GM18520 (cell line): ENCODE data around the gene SNUPN.
A peak's percentile ranks its signal among the peaks of the same experiment; 100 is the strongest.

Experiments
- ATAC-seq: cut with Tn5 transposase; IDR thresholded peaks from one replicate; pipeline ENCODE4 v1.9.1; 2021; ENCODE audit not compliant: unreplicated experiment

The SNUPN gene

GRCh38 chr15:75625542-75626347 is at the start of gene SNUPN:
Gene SNUPN (minus strand): TSS chr15:75625725. CDS start chr15:75621051, 4,674 bp downstream.
- peak; percentile 67 for ATAC-seq

DNA sequence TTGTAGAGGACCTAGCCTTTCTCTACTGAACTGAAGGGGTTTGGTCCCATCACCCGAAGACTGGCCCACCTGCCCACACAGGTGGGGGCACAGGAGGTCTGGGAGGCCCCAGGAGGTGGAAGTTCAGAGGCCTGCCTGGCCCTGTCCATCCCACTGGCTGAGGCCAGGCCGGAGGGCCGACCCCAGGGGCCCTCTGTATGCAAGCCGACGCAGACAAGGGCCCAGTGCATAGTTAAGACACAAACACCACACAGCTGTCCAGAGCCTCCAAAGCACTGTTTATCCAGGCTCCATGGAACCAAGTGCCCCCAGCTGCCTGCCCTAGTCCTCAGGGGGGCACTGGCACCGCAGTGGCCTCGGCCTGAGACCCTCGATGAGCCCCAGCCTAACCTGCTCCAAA is 48.8 kb upstream of the SNUPN start:
- no peak for ATAC-seq

DNA sequence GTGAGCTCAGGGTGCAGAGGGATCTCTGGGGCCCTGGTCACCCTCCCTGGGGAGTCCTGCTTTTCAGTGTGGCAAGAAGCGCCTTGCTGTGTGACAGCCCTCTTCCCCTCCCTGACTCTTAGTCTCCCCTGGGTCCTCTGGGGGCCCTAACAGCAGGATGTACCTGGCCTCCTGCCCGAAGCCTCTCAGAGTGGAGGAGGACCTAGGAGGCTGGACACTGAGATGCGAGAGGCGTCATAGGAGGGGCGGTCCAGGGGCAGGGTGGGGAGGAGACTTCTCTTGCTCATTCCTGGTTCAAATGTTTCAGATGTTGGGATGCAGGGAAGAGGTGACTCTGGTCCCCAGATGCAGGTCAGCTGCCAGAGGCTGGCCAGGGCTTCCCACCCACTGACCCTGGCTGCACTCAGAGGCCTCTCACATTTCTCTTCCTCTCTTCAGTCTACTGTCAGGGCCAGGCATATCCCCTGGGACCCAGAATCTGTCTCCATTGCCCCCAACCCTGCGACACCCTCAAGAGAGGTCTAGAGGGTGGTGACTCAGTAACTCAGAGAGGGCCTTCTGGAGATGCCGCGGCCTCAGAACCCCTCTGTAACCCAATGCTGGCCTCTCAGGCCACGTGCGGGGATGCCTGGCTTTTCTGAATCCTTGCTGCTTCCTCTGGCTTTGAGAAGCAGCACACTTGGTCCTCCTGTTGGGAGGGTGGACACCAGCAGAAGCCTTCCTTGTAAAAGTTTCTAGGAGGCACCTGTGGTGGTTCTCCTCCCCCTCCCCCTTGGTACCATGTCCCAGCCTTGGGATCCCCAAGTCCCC is 48.1 kb upstream of the SNUPN start:
- no peak for ATAC-seq

DNA sequence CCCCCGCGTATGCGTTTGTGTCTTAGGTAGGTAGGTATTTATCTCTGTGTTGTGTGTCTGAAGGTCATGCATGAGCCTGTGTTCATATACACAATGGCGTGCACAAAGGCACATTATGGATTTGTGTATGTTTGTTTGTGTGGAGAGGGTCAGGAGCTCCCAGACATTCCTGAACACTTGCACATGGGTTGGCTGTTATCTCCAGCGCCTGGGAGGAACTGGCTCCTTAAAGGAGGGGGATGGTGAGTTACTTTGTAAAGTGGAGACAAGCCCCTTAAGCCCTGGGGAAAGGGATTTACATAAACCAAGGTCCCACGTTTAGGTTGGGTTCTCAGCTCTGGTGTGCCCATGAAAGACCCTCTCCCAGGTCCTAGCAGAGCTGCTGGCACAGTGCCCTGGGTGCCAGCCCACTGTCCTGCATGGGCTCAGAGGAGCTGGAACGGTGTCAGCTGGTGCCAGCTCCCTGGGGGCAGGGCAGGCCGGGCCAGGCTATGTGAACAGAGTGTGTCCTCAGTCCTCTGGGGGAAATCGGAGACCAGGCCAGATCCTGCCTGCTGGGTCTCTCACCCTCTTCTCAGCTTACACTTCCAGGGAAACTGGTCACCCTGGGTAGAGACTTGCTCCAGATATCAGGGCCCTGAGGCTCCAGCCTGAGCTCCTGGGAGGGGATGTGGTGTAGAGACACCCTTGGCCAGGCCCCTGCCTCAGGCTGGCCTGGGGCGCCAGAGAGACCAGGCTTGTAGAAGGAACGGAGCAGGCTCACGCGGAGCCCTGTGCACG is 47.3 kb upstream of the SNUPN start:
- ATAC-seq, result no peak

DNA sequence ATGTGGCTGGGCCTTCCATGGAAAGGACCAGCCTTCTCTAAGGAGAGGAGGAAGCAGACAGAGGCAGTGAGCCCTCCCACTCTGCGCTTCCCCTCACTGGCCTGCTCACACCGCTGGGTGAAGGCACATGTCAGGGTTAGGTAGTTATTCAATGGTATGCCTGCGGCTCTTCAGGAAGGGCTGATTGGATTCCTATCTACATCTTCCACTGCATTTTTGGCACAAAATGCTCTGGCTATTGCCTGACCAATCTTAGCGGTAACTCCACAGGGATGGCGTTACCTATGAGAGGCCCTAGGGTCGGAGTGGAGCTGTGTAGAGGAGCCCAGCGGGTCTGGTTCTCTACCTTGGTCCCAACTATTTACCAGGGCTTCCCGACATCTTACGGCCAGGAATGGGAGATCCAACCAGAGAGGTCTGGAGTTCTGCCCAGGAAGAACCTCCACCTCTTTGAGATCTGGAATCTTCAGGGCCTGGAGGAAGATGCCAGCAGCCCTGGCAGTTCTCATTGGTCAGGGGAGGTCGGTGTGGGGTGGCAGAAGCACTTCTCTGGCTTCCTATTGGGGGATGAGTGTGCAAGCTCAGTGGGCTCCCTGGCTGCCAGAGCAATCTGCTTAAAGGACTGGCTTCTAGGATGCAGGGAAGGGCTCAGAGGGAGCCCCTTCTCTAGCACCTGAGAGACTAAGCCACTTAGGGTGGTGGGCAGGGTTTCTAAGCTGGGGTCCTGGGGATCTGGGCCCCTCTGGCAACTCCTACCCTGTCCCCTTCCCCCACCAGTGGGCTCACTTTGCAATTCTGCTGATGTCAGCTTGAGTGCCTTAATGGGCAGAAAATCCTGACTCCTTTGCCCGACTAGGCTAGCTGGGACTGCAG is 46.4 kb upstream of the SNUPN start:
- no peak for ATAC-seq

DNA sequence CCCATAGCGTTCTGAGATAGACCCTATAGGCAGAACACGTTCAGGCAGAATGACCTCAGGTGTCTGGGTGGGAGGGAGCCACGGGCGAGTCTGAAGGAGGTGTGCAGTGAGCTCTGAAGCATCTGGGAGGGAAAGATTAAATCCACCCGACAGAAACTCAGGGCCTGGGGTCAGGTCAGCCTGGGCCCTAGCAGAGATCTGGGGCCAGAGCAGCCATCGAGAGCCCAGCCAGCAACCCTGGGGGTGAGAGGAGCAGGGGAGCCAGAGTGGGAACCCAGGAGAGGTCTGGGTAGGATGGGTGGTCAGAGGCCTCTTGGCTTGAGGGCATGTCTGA is 44.3 kb upstream of the SNUPN start:
- no peak for ATAC-seq

- no peak for ATAC-seq
Measured at GRCh38 chr15:75669191-75669878, 43.8 kb upstream of the SNUPN start.

- ATAC-seq, result no peak
Measured at GRCh38 chr15:75666823-75667501, 41.4 kb upstream of the SNUPN start.

GRCh38 chr15:75663931-75664421 is 38.5 kb upstream of the SNUPN start:
- ATAC-seq, result no peak

DNA sequence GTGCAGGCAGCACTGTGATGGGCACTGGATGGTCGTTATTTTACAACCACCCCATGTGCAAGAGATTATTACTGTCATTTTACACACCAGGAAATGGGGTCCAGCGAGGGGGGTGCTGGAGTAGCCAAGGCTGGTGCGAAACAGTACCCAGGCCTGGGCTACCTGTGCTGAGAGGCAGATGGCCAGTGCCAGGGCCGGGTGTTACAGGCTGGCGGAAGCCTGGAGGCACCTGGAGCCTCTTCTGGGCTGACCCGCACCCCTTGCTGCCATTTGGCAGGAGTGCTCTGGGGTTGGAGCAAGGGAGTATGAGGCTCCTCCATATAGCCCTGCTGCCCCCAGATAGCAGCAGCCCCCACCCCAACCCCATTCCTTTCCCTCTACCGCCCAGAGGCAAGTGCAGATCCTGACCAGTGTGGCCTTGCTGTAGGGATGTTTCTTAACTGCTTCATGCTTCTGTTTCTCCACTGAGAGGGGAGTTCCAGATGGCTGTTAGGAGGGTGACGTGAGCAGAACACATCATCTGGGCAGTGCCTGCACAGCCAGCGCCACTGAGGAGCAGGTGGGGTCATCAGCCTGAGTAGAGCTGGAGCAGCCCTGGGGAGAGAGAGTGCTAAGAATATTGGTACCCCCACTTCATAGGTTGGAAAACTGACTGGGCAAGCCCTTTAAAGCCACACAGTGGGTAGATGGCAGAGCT is 37.4 kb upstream of the SNUPN start:
- ATAC-seq, result no peak

- ATAC-seq, result no peak
Measured at GRCh38 chr15:75661756-75662140, 36.2 kb upstream of the SNUPN start.

DNA sequence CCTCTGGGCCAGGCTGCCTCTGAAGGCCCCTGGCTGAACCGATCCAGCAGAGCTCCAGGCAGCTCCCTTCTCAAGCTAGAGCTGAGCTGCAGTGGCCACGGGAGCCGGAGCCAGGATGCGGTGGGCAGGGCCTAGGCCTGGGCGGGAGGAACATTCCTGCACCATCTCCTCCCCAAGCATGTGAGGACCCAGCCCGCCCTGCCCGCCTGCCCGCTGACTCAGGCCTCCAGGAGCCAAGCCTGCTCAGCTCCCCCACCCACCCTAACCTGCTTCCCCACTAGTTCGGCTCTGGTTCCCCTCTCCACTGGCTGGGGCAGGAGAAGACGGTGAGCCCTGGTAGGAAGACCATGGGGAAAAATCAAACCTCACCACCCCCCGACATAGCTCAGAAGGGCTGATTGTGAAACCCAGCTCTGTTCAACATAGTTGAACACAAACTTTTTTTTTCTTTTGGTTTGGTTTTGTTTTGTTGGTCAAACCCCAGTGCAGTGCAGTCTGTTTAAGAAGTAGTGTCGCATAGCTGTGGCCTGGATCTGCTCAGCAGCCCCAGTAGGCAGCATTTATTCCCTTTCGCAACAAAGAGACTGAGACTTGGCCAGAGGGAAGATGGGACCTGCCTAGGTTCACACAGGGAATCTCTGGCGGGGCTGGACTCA is 35.7 kb upstream of the SNUPN start:
- no peak for ATAC-seq

DNA sequence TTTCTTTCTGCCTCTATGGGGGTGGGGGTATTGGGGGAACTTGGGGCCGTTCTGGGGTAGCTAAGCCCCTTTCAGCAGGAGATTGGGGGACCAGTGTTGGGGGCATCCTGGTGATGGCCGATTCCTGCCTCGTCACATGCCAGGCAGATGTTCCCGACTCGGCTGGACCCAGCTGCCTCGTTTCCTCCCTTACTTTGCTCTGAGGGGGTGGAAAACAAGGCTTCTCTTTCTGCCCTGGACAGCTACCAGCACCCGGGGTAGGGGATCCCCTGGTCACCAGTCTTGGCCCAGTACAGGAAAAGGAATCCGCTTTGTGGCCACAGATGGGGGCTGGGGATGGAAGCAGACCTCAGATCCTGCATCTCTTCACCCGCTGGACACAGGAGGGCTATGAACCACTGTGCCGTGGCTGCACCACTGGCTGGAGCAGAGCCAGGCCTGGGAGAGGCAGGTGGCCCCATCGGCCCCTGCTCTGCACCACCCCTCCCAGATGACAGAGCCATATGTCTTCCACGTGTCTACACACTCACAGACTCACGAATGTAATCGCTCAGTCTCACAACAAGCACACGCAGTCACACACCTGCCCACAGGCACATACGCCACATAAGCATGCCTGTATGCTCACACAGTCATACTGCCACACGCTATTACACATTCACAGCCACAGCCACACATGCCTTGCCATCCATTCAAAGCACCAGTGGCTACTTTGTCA is 34.6 kb upstream of the SNUPN start:
- no peak for ATAC-seq

DNA sequence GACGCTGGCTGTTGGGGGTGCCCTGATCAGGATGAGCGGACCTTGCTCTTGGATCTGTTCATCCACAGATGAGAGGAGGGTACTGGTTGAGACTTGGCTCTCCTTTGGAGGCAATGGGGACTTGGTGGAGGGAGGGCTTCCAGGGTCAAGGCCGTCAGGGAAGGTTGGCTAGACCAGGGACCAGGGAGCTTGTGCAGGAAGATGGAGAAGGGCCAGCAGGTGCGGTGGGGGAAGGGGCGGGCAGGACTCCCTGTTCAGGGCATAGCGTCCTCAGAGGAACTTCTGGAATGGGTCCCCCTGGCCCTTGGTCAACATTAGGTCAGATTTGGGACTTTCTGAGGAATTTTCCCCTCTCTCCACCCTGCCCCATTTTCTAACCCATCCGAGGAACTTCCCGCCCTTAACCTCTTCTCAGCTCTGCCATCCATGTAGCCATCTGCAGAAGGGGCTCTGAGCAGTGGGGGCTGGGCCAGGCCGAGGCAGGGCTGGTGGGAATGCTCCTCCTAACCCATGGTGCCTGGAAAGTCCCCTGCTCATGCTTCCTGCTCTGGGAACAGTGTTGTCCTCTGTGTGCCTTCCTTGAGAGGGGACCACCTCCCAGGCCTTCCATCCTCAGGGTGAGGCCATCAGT is 33.7 kb upstream of the SNUPN start:
- ATAC-seq, result no peak

GRCh38 chr15:75656813-75657212 is 31.3 kb upstream of the SNUPN start:
- no peak for ATAC-seq

DNA sequence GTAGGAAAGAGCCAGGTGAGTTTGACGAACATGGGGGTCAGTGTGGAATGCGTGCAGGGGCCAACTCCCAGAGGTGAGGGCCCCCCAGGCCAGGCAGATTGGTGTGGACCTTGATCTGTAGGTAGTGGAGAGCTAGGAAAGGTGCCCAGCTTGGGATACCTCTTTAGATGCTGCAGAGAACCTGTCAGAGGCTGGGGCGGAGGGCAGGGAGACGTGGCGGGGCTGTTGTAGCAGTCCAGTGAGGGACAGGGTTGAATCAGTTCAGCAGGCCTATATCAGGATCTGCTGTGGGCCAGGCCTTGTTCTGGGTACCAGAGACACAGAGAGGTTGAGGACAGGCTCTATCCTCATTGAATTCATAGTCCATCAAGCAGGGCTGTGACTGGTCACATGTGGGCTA is 30.8 kb upstream of the SNUPN start:
- ATAC-seq, result no peak

DNA sequence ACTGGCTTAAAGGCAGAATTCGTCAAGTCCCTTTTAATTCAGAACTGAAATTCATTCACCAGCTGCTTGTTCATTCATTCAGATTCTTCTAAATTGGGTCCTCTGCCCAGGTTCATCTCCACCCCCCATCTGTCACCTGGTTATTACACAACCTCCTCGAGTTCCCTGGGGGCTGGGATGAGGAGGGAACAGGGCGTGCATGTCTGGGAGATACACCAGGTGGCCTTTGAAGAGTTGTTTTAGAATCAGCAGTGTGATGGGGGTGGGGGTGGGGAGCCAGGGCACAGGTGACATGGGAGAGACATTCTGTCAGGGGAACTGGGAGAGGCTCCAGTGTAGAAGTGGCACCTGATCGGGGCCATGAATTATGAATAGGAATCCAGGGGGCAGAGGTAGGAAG is 30.4 kb upstream of the SNUPN start:
- ATAC-seq, result no peak
